Measurements from ENCODE around the gene CYB5A. TPM values are rescaled to one million over a fixed set of nuclear protein-coding genes. Genes with fewer than 3 reads are reported as not detected.
A peak's percentile ranks its signal among the peaks of the same experiment; 100 is the strongest.

CYB5A gene
- total and polyA plus RNA-seq, 2 of the 8 experiments (the other 6 are each of a cell fraction or from before 2014, with no cell fraction given) = 154 to 195 TPM

DNA sequence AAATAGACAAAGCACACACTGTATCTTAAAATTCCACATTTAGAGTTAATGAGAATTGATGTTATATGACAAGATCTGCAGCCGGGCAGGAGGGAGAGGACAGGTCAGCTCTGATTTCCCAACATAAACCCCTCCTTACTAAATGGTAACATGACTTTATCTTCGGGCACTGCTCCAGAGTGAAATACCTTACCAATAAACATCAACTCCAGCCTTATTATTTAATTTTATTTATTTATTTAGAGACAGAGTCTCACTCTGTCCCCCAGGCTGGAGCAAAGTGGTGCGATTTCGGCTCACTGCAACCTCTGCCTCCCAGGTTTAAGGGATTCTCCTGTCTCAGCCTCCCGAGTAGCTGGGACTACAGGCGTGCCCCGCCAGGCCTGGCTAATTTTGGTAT is 1.7 kb downstream of the CYB5A start:
- Histone ChIP-seq H3K79me2 (ENCODE audit: control insufficient read depth in 1 of 2, insufficient read depth in 2 of 2, low read length in 2 of 2) (peaks cover 12 to 58% of the 10 kb centered on the region in 2 experiments), H3K14ac (ENCODE audit: insufficient read length) (no peak overlapping the region), H2BK12ac (ENCODE audit: low read depth, low read length) (no peak overlapping the region), H3K79me1 (ENCODE audit: low read depth, low read length) (peaks cover 5% of the 10 kb centered on the region), H2BK5ac (ENCODE audit: low read depth, low read length) (no peak overlapping the region), H2AK5ac (ENCODE audit: low read depth, low read length) (no peak overlapping the region), H3K36me3 (ENCODE audit: control insufficient read depth in 2 of 4, insufficient read depth in 4 of 4, low read length in 3 of 4) (no peaks in the 10 kb centered on the region), H3K9ac (replicated peaks in 1 of 4; ENCODE audit: extremely low read depth in 1 of 4, low read depth in 3 of 4, low read length in 3 of 4) (no peak overlapping the region), H2BK15ac (ENCODE audit: low read length) (no peak overlapping the region), H4K8ac (ENCODE audit: extremely low read depth, insufficient read depth, low read length) (no peak overlapping the region), H3K4ac (replicated peaks; ENCODE audit: insufficient read length, low read depth, low read length) (no peak overlapping the region), H3K27me3 (replicated peaks in 1 of 4; ENCODE audit: control insufficient read depth in 3 of 4, extremely low read depth in 1 of 4, insufficient read depth in 3 of 4, low read length in 3 of 4) (no peaks in the 10 kb centered on the region), H4K20me1 (replicated peaks in 1 of 2; ENCODE audit: control insufficient read depth in 1 of 2, insufficient read depth in 2 of 2, low read length in 2 of 2) (no peaks in the 10 kb centered on the region), H3K4me1 (replicated peaks in 1 of 4; ENCODE audit: control insufficient read depth in 3 of 4, insufficient read depth in 4 of 4, low read length in 3 of 4) (peaks cover 4 to 21% (median 7%) of the 10 kb centered on the region in 4 experiments; a peak in 6 of 7 replicates), H2BK20ac (ENCODE audit: low read length) (no peak overlapping the region), H2AFZ (ENCODE audit: low read length) (no peak overlapping the region), H4K91ac (replicated peaks; ENCODE audit: insufficient read length, low read length) (no peak overlapping the region), H3K18ac (ENCODE audit: extremely low read depth, low read length) (no peak overlapping the region), H3K23me2 (ENCODE audit: low read depth, low read length) (peaks cover 8% of the 10 kb centered on the region; the same call in 1 of the 2 replicates), H3K27ac (ENCODE audit: low read depth, low read length) (no peak overlapping the region), H3K4me3 (ENCODE audit: extremely low read depth in 1 of 4, insufficient read depth in 2 of 4, low read depth in 3 of 4, low read length in 4 of 4) (0 out of 8 replicates have a peak overlapping the region, but pooled peaks of 1 of the 4 experiments have one; percentile 88), H3K4me2 (ENCODE audit: insufficient read depth in 1 of 2, low read depth in 2 of 2, low read length in 2 of 2) (peak overlapping the region in 1 of 2 experiments; percentile 87; a peak in 2 of 4 replicates), H2BK120ac (replicated peaks; ENCODE audit: low read depth, low read length) (no peak overlapping the region), H3K23ac (ENCODE audit: insufficient read length) (no peak overlapping the region), H3K9me3 (ENCODE audit: insufficient read depth in 2 of 2, low read depth in 1 of 2, low read length in 1 of 2) (peaks cover 0 to 6% of the 10 kb centered on the region in 2 experiments; a peak in 1 of 4 replicates), H3K56ac (replicated peaks; ENCODE audit: insufficient read length, low read depth, low read length) (no peak overlapping the region), H4K5ac (ENCODE audit: insufficient read length, low read depth, low read length) (no peak overlapping the region)
- 93% methylated on average over 7 of the region's 7 CpGs; no CpG with 5 or more reads in 1 of the 2 experiments for WGBS, 2 experiments (ENCODE audit: extremely low coverage in 1 of 2, insufficient coverage in 1 of 2, insufficient read length in 1 of 2, insufficient replicate concordance in 2 of 2, low coverage in 1 of 2, low lambda C conversion rate in 2 of 2, missing lambda C conversion rate in 1 of 2)
- POLR2A ChIA-PET (ENCODE audit: partially characterized antibody) = interaction anchor here (0.8 kb wide), 1 partner anchor 9 kb away, joined by 4 read pairs; no protein-coding TSS in a partner anchor
- DNase-seq (ENCODE audit: low read depth in 1 of 2, low spot score in 2 of 2) (no peak), FAIRE-seq (no peak)
- TF ChIP-seq KDM4A (IDR thresholded peaks at IDR 0.05; ENCODE audit: low read depth, low read length, severe bottlenecking) (no peak), CHD1 (IDR thresholded peaks at IDR 0.05; ENCODE audit: low read depth, low read length) (no peak), RFX5 (IDR thresholded peaks at IDR 0.05; ENCODE audit: borderline replicate concordance, low read depth, low read length) (no peak)
- CTCF ChIA-PET (ENCODE audit: partially characterized antibody) = interaction anchor here (0.7 to 1.3 kb wide), 7 partner anchors 13 to 57 kb away, joined by 3 to 4 read pairs (median 3); no protein-coding TSS in a partner anchor

Data from H1 (cell line).